ENCODE results near the gene YRDC.

- TF ChIP-seq, protein P1, sequence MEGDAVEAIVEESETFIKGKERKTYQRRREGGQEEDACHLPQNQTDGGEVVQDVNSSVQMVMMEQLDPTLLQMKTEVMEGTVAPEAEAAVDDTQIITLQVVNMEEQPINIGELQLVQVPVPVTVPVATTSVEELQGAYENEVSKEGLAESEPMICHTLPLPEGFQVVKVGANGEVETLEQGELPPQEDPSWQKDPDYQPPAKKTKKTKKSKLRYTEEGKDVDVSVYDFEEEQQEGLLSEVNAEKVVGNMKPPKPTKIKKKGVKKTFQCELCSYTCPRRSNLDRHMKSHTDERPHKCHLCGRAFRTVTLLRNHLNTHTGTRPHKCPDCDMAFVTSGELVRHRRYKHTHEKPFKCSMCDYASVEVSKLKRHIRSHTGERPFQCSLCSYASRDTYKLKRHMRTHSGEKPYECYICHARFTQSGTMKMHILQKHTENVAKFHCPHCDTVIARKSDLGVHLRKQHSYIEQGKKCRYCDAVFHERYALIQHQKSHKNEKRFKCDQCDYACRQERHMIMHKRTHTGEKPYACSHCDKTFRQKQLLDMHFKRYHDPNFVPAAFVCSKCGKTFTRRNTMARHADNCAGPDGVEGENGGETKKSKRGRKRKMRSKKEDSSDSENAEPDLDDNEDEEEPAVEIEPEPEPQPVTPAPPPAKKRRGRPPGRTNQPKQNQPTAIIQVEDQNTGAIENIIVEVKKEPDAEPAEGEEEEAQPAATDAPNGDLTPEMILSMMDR (IDR thresholded peaks at IDR 0.05), result no peak
- no peak for TF ChIP-seq POLR2A (IDR thresholded peaks at IDR 0.05)
Measured at GRCh38 chr1:37828410-37829074, 20.5 kb upstream of the YRDC start.

Measured in body of pancreas (tissue), 4 donors.